ENCODE measurements around the gene UBASH3B. TPM values are rescaled to one million over a fixed set of nuclear protein-coding genes. Genes with fewer than 3 reads are reported as not detected.

Gene UBASH3B
- total RNA-seq, 2 experiments from 2014 or later, result 67.3 to 108 TPM

- peaks cover 23% of the 10 kb centered on the region for H3K36me3 Mint-ChIP-seq
- peaks cover 20% of the 10 kb centered on the region for H3K4me1 Mint-ChIP-seq
- peak; percentile 87 for ATAC-seq
Measured at GRCh38 chr11:122781378-122782195, 126.1 kb downstream of the UBASH3B start.

GRCh38 chr11:122782222-122782621, 126.7 kb downstream of the UBASH3B start:
- Mint-ChIP-seq H3K9me3 (ENCODE audit: low read depth) (no peaks in the 10 kb centered on the region), H3K36me3 (peaks cover 22% of the 10 kb centered on the region), H3K4me3 (no peak overlapping the region), H3K27ac (no peak overlapping the region), H3K4me1 (peaks cover 20% of the 10 kb centered on the region), H3K27me3 (no peaks in the 10 kb centered on the region)
- ATAC-seq (no peak), DNase-seq (no peak)
- CTCF ChIA-PET, result interaction anchor here (0.9 to 9.8 kb wide), 13 partner anchors 9 to 264 kb away, joined by 3 to 142 read pairs (median 10); no protein-coding TSS in a partner anchor

More at GRCh38 chr11:122781378-122782195, 126.1 kb downstream of the UBASH3B start:
- Mint-ChIP-seq H3K27ac (no peak overlapping the region), H3K27me3 (no peaks in the 10 kb centered on the region), H3K9me3 (ENCODE audit: low read depth) (no peaks in the 10 kb centered on the region), H3K4me3 (no peak overlapping the region)
- DNase-seq, result peak; percentile 82
- CTCF ChIA-PET, result interaction anchor here (0.7 to 9.8 kb wide), 24 partner anchors 10 to 265 kb away, joined by 3 to 142 read pairs (median 6); no protein-coding TSS in a partner anchor

GRCh38 chr11:122784325-122784955, 128.9 kb downstream of the UBASH3B start:
- CTCF ChIA-PET, result interaction anchor here (1.6 to 9.8 kb wide), 4 partner anchors 12 to 167 kb away, joined by 5 to 142 read pairs (median 58); no protein-coding TSS in a partner anchor
- Mint-ChIP-seq H3K36me3 (peaks cover 15% of the 10 kb centered on the region), H3K4me1 (peaks cover 9% of the 10 kb centered on the region), H3K27me3 (no peaks in the 10 kb centered on the region), H3K27ac (no peak overlapping the region), H3K9me3 (ENCODE audit: low read depth) (no peaks in the 10 kb centered on the region), H3K4me3 (no peak overlapping the region)
- DNase-seq (no peak), ATAC-seq (no peak)

GRCh38 chr11:122785031-122785541, 129.6 kb downstream of the UBASH3B start:
- Mint-ChIP-seq H3K27ac (no peak overlapping the region), H3K9me3 (ENCODE audit: low read depth) (no peaks in the 10 kb centered on the region), H3K36me3 (peaks cover 19% of the 10 kb centered on the region), H3K27me3 (no peaks in the 10 kb centered on the region), H3K4me1 (peaks cover 9% of the 10 kb centered on the region), H3K4me3 (no peak overlapping the region)
- ATAC-seq, result no peak
- no peak for DNase-seq
- CTCF ChIA-PET, result interaction anchor here (8.8 kb wide), 1 partner anchor 153 kb away, joined by 142 read pairs; no protein-coding TSS in a partner anchor

GRCh38 chr11:122786896-122787295, 131.4 kb downstream of the UBASH3B start:
- no peaks in the 10 kb centered on the region for H3K27me3 Mint-ChIP-seq
- H3K9me3 Mint-ChIP-seq (ENCODE audit: low read depth), result no peaks in the 10 kb centered on the region
- H3K36me3 Mint-ChIP-seq, result peaks cover 15% of the 10 kb centered on the region
- peaks cover under 1% of the 10 kb centered on the region for H3K4me1 Mint-ChIP-seq
- H3K4me3 Mint-ChIP-seq, result no peak overlapping the region
- DNase-seq (no peak), ATAC-seq (no peak)
- CTCF ChIA-PET, result interaction anchor here (1.1 to 3.3 kb wide), 4 partner anchors 28 to 158 kb away, joined by 3 to 20 read pairs (median 4); no protein-coding TSS in a partner anchor
- H3K27ac Mint-ChIP-seq, result no peak overlapping the region

GRCh38 chr11:122788781-122789535, 133.4 kb downstream of the UBASH3B start:
- CTCF ChIA-PET, result interaction anchor here (0.9 to 3.3 kb wide), 4 partner anchors 65 to 234 kb away, joined by 3 to 20 read pairs (median 5); no protein-coding TSS in a partner anchor
- Mint-ChIP-seq H3K36me3 (peaks cover 5% of the 10 kb centered on the region), H3K27ac (no peak overlapping the region), H3K4me3 (no peak overlapping the region), H3K27me3 (no peaks in the 10 kb centered on the region), H3K4me1 (no peaks in the 10 kb centered on the region), H3K9me3 (ENCODE audit: low read depth) (no peaks in the 10 kb centered on the region)
- DNase-seq (no peak), ATAC-seq (no peak)

GRCh38 chr11:122789907-122790306, 134.4 kb downstream of the UBASH3B start:
- no peaks in the 10 kb centered on the region for H3K4me1 Mint-ChIP-seq
- DNase-seq (no peak), ATAC-seq (no peak)
- no peaks in the 10 kb centered on the region for H3K27me3 Mint-ChIP-seq
- CTCF ChIA-PET, result interaction anchor here (1.7 to 3.3 kb wide), 4 partner anchors 8 to 210 kb away, joined by 7 to 20 read pairs (median 12); no protein-coding TSS in a partner anchor
- peaks cover 5% of the 10 kb centered on the region for H3K36me3 Mint-ChIP-seq
- H3K9me3 Mint-ChIP-seq (ENCODE audit: low read depth), result no peaks in the 10 kb centered on the region
- no peak overlapping the region for H3K4me3 Mint-ChIP-seq
- no peak overlapping the region for H3K27ac Mint-ChIP-seq

GRCh38 chr11:122791411-122791810, 135.9 kb downstream of the UBASH3B start:
- CTCF ChIA-PET, result interaction anchor here (1.5 to 9.0 kb wide), 6 partner anchors 10 to 214 kb away, joined by 4 to 171 read pairs (median 8); no protein-coding TSS in a partner anchor
- peaks cover 8% of the 10 kb centered on the region for H3K36me3 Mint-ChIP-seq
- DNase-seq, result no peak
- no peak overlapping the region for H3K4me3 Mint-ChIP-seq
- no peak for ATAC-seq
- no peaks in the 10 kb centered on the region for H3K27me3 Mint-ChIP-seq
- H3K9me3 Mint-ChIP-seq (ENCODE audit: low read depth), result no peaks in the 10 kb centered on the region
- H3K4me1 Mint-ChIP-seq, result no peaks in the 10 kb centered on the region
- no peak overlapping the region for H3K27ac Mint-ChIP-seq

- ATAC-seq, result no peak
- Mint-ChIP-seq H3K4me3 (no peak overlapping the region), H3K36me3 (peaks cover 12% of the 10 kb centered on the region), H3K27ac (no peak overlapping the region), H3K4me1 (no peaks in the 10 kb centered on the region), H3K27me3 (no peaks in the 10 kb centered on the region), H3K9me3 (ENCODE audit: low read depth) (no peaks in the 10 kb centered on the region)
- DNase-seq, result no peak
- CTCF ChIA-PET, result interaction anchor here (0.8 to 9.0 kb wide), 6 partner anchors 10 to 214 kb away, joined by 3 to 171 read pairs (median 8); no protein-coding TSS in a partner anchor
Measured at GRCh38 chr11:122791836-122792235, 136.3 kb downstream of the UBASH3B start.

GRCh38 chr11:122793515-122793914, 138.0 kb downstream of the UBASH3B start:
- Mint-ChIP-seq H3K9me3 (ENCODE audit: low read depth) (no peaks in the 10 kb centered on the region), H3K36me3 (peaks cover 25% of the 10 kb centered on the region), H3K27me3 (no peaks in the 10 kb centered on the region), H3K4me3 (no peak overlapping the region), H3K27ac (no peak overlapping the region), H3K4me1 (no peaks in the 10 kb centered on the region)
- CTCF ChIA-PET, result interaction anchor here (1.1 to 9.0 kb wide), 2 partner anchors 60 to 165 kb away, joined by 3 to 171 read pairs; no protein-coding TSS in a partner anchor
- DNase-seq (no peak), ATAC-seq (no peak)

- no peaks in the 10 kb centered on the region for H3K9me3 Mint-ChIP-seq (ENCODE audit: low read depth)
- H3K36me3 Mint-ChIP-seq, result peaks cover 24% of the 10 kb centered on the region
- ATAC-seq, result no peak
- H3K4me1 Mint-ChIP-seq, result no peaks in the 10 kb centered on the region
- DNase-seq, result no peak
- H3K27ac Mint-ChIP-seq, result no peak overlapping the region
- H3K4me3 Mint-ChIP-seq, result no peak overlapping the region
- H3K27me3 Mint-ChIP-seq, result no peaks in the 10 kb centered on the region
- CTCF ChIA-PET, result interaction anchor here (1.1 to 9.0 kb wide), 21 partner anchors 9 to 258 kb away, joined by 3 to 171 read pairs (median 8); no protein-coding TSS in a partner anchor
Measured at GRCh38 chr11:122795307-122795706, 139.8 kb downstream of the UBASH3B start.

GRCh38 chr11:122796128-122796717, 140.7 kb downstream of the UBASH3B start:
- no peak overlapping the region for H3K27ac Mint-ChIP-seq
- H3K4me1 Mint-ChIP-seq, result no peaks in the 10 kb centered on the region
- ATAC-seq (peak; percentile 86), DNase-seq (peak; percentile 77)
- H3K9me3 Mint-ChIP-seq (ENCODE audit: low read depth), result no peaks in the 10 kb centered on the region
- H3K27me3 Mint-ChIP-seq, result no peaks in the 10 kb centered on the region
- H3K4me3 Mint-ChIP-seq, result no peak overlapping the region
- H3K36me3 Mint-ChIP-seq, result peaks cover 24% of the 10 kb centered on the region
- CTCF ChIA-PET, result interaction anchor here (0.6 to 9.0 kb wide), 35 partner anchors 8 to 327 kb away, joined by 3 to 171 read pairs (median 7); no protein-coding TSS in a partner anchor

Measured in activated CD8-positive, alpha-beta memory T cell treated with anti-CD3 and anti-CD28 coated beads, Interleukin-2, amount 10 ng/mL, durations not matched to agents 7 days and 5 days (primary cell).